Tibial nerve (tissue), 4 donors: ENCODE data around the gene CEP19. TPM values are rescaled to one million over a fixed set of nuclear protein-coding genes. Genes with fewer than 3 reads are reported as not detected.

Experiments used
- DNase-seq, 2 donors: peaks; one replicate each; pipeline ENCODE4 v3.0.0-alpha.2; 2019; ENCODE audit warnings: low spot score in 2 of 2
- H3K27ac ChIP-seq, 4 donors: fragments of 200-600 bp; sonication (generic) in 3 of 4; one replicate each; pipeline ENCODE4 v1.5.1; 2017 to 2019; ENCODE audit warnings: mild to moderate bottlenecking in 1 of 4
- H3K27me3 ChIP-seq, 2 donors: fragments of 200-600 bp; sonication (generic) in 1 of 2; one replicate each; pipeline versions ENCODE4 v1.5.1 to v1.6.0; 2017 to 2019
- H3K36me3 ChIP-seq, 3 donors: fragments of 200-600 bp; sonication (generic); one replicate each; pipeline ENCODE4 v1.5.1; 2018 to 2019
- H3K4me1 ChIP-seq, 4 donors: fragments of 200-600 bp; sonication (generic) in 3 of 4; one replicate each; pipeline ENCODE4 v1.5.1; 2017 to 2019
- H3K4me3 ChIP-seq, 4 donors: fragments of 200-600 bp; sonication (generic) in 3 of 4; one replicate each; pipeline ENCODE4 v1.5.1; 2017 to 2019; ENCODE audit warnings: mild to moderate bottlenecking in 1 of 4, moderate library complexity in 1 of 4
- H3K9me3 ChIP-seq, 4 donors: fragments of 200-600 bp; sonication (generic) in 3 of 4; one replicate each; pipeline ENCODE4 v1.5.1; 2017 to 2019
- CTCF ChIP-seq, 5 experiments: fragments of 200-600 bp in 3 of 5; fragments of 450-650 bp in 2 of 5; sonication (generic) in 3 of 5; IDR thresholded peaks; one replicate each; pipeline ENCODE4 v1.5.1; 2016 to 2019; ENCODE audit warnings: antibody characterized with exemption in 5 of 5, mild to moderate bottlenecking in 3 of 5, moderate library complexity in 2 of 5
- EP300 ChIP-seq, 2 donors: sonication (generic); formaldehyde crosslinking; IDR thresholded peaks; one replicate each; pipeline ENCODE4 v1.6.1; 2017; ENCODE audit warnings: antibody characterized with exemption in 2 of 2, mild to moderate bottlenecking in 1 of 2
- POLR2A ChIP-seq, 2 donors: fragments of 450-650 bp; IDR thresholded peaks; one replicate each; pipeline ENCODE4 v1.6.1; 2017; ENCODE audit warnings: antibody characterized with exemption in 2 of 2, mild to moderate bottlenecking in 2 of 2, moderate library complexity in 2 of 2
- WGBS, 2 donors: methylation state at CpG; one replicate each; pipeline ENCODE4 v1.1.5; 2018; 5-methylcytosine and 5-hydroxymethylcytosine counted together
- total RNA-seq, 4 donors: library from RNA; depleted of rRNA; stranded (reverse); fragments of >200 nt; gene quantifications; one replicate each; pipeline ENCODE4 v1.1.0, GENCODE V29; 2016

The CEP19 gene
- total RNA-seq, 4 donors from 2014 or later, result 1.8 to 4.0 (median 3.2) TPM

- Histone ChIP-seq H3K27me3 (no peaks in the 10 kb centered on the region), H3K4me3 (no peak overlapping the region), H3K4me1 (peaks cover 0 to 10% (median 7%) of the 10 kb centered on the region in 4 donors), H3K27ac (no peak overlapping the region), H3K9me3 (no peaks in the 10 kb centered on the region), H3K36me3 (no peaks in the 10 kb centered on the region)
- WGBS, 2 donors, result 78 to 82% methylated on average over 8 of the region's 8 CpGs
- no peak for TF ChIP-seq POLR2A (IDR thresholded peaks at IDR 0.05)
- no peak for TF ChIP-seq CTCF (IDR thresholded peaks at IDR 0.05)
- no peak for TF ChIP-seq EP300 (IDR thresholded peaks at IDR 0.05)
- DNase-seq, result no peak
Observed at GRCh38 chr3:196707566-196707965, 4.5 kb downstream of the CEP19 start.

GRCh38 chr3:196706731-196707130, 5.3 kb downstream of the CEP19 start:
- no peak for DNase-seq
- 92 to 99% methylated on average over 4 of the region's 4 CpGs for WGBS, 2 donors
- no peaks in the 10 kb centered on the region for H3K27me3 ChIP-seq
- TF ChIP-seq EP300 (IDR thresholded peaks at IDR 0.05) (no peak), POLR2A (IDR thresholded peaks at IDR 0.05) (no peak), CTCF (IDR thresholded peaks at IDR 0.05) (no peak)
- no peaks in the 10 kb centered on the region for H3K9me3 ChIP-seq
- no peak overlapping the region for H3K4me3 ChIP-seq
- H3K4me1 ChIP-seq, result peaks cover 0 to 9% (median 7%) of the 10 kb centered on the region in 4 donors
- H3K36me3 ChIP-seq, result no peaks in the 10 kb centered on the region
- H3K27ac ChIP-seq, result no peak overlapping the region

- TF ChIP-seq POLR2A (IDR thresholded peaks at IDR 0.05), result no peak
- no peak for TF ChIP-seq CTCF (IDR thresholded peaks at IDR 0.05)
- TF ChIP-seq EP300 (IDR thresholded peaks at IDR 0.05), result no peak
- 66 to 76% methylated on average over 5 of the region's 5 CpGs for WGBS, 2 donors
Observed at GRCh38 chr3:196706327-196706726, 5.7 kb downstream of the CEP19 start.

GRCh38 chr3:196700801-196701200, 11.2 kb downstream of the CEP19 start:
- H3K27ac ChIP-seq, result no peak overlapping the region
- TF ChIP-seq CTCF (IDR thresholded peaks at IDR 0.05) (no peak), POLR2A (IDR thresholded peaks at IDR 0.05) (no peak), EP300 (IDR thresholded peaks at IDR 0.05) (no peak)
- no peak for DNase-seq
- WGBS, 2 donors, result 68 to 75% methylated on average over 4 of the region's 4 CpGs
- H3K4me1 ChIP-seq, result no peaks in the 10 kb centered on the region
- no peaks in the 10 kb centered on the region for H3K9me3 ChIP-seq
- no peaks in the 10 kb centered on the region for H3K36me3 ChIP-seq
- H3K4me3 ChIP-seq, result no peak overlapping the region
- no peaks in the 10 kb centered on the region for H3K27me3 ChIP-seq

More at GRCh38 chr3:196706327-196706726, 5.7 kb downstream of the CEP19 start:
- Histone ChIP-seq H3K4me1 (peaks cover 0 to 5% (median 3%) of the 10 kb centered on the region in 4 donors), H3K9me3 (no peaks in the 10 kb centered on the region), H3K27ac (no peak overlapping the region), H3K4me3 (no peak overlapping the region), H3K36me3 (no peaks in the 10 kb centered on the region), H3K27me3 (no peaks in the 10 kb centered on the region)
- no peak for DNase-seq

GRCh38 chr3:196699749-196700148, 12.3 kb downstream of the CEP19 start:
- TF ChIP-seq EP300 (IDR thresholded peaks at IDR 0.05) (no peak), POLR2A (IDR thresholded peaks at IDR 0.05) (no peak), CTCF (IDR thresholded peaks at IDR 0.05) (no peak)
- WGBS, 2 donors, result 79 to 86% methylated on average over 7 of the region's 7 CpGs
- no peaks in the 10 kb centered on the region for H3K36me3 ChIP-seq
- no peaks in the 10 kb centered on the region for H3K27me3 ChIP-seq
- H3K4me1 ChIP-seq, result no peaks in the 10 kb centered on the region
- no peaks in the 10 kb centered on the region for H3K9me3 ChIP-seq
- H3K27ac ChIP-seq, result no peak overlapping the region
- no peak for DNase-seq
- no peak overlapping the region for H3K4me3 ChIP-seq
